GM21737 (cell line): ENCODE measurements around the gene RGL3.
"Not testable (repeated sequence)": the region's sequence is repeated elsewhere in the genome, so short reads cannot be mapped to it uniquely, and the experiment has no call there.

Source experiments
- ATAC-seq: cut with Tn5 transposase; IDR thresholded peaks from one replicate; pipeline ENCODE4 v1.9.1; 2021; ENCODE audit warnings: mild to moderate bottlenecking, moderate library complexity; ENCODE audit not compliant: unreplicated experiment

RGL3 gene

GRCh38 chr19:11364296-11364904 is 54.7 kb downstream of the RGL3 start:
- no peak for ATAC-seq

- no peak for ATAC-seq
These were observed 55.2 kb downstream of the RGL3 start for GRCh38 chr19:11363881-11364280.

GRCh38 chr19:11361771-11362731 is 57.1 kb downstream of the RGL3 start:
- no peak for ATAC-seq

GRCh38 chr19:11361037-11361770 is 57.9 kb downstream of the RGL3 start:
- ATAC-seq, result no peak

- no peak for ATAC-seq
These were observed 59.7 kb downstream of the RGL3 start for GRCh38 chr19:11359421-11359820.

- ATAC-seq, result no peak
These were observed 62.2 kb downstream of the RGL3 start for GRCh38 chr19:11356676-11357550.

GRCh38 chr19:11356074-11356397 is 63.1 kb downstream of the RGL3 start:
- no peak for ATAC-seq

GRCh38 chr19:11355160-11356073 is 63.7 kb downstream of the RGL3 start, which contains the start of gene PLPPR2:
PLPPR2 (plus strand) TSS chr19:11355432; CDS start chr19:11357674, 2,242 bp downstream.
- no peak for ATAC-seq

GRCh38 chr19:11354102-11354501 is 65.0 kb downstream of the RGL3 start:
- not testable (repeated sequence) for ATAC-seq

GRCh38 chr19:11349171-11349570 is 69.9 kb downstream of the RGL3 start:
- ATAC-seq, result no peak

- ATAC-seq, result no peak
These were observed 71.5 kb downstream of the RGL3 start for GRCh38 chr19:11347546-11348039.

GRCh38 chr19:11346104-11346940 is 72.8 kb downstream of the RGL3 start, which contains the start of the genes CCDC159 and TMEM205:
CCDC159 (plus strand) TSS chr19:11346519; CDS start chr19:11346607, 88 bp downstream.
TMEM205 (minus strand) TSS chr19:11346268; CDS start chr19:11345619, 649 bp downstream.
- peak; percentile 81 for ATAC-seq

- ATAC-seq, result no peak
These were observed 73.9 kb downstream of the RGL3 start for GRCh38 chr19:11345122-11345803.
